Natural killer cell (primary cell): ENCODE measurements around the gene TRIP13. TPM values are rescaled to one million over a fixed set of nuclear protein-coding genes. Genes with fewer than 3 reads are reported as not detected.

Experiments used
- ATAC-seq, 3 donors: fragments of 150-1000 bp in 2 of 3; fragments of 200-7000 bp in 1 of 3; cut with Tn5 transposase; 1 replicate in 1 of 3; 2 replicates in 2 of 3; pipeline ENCODE4 v1.10.0; 2021; ENCODE audit warnings: mild to moderate bottlenecking in 2 of 3, moderate library complexity in 2 of 3
- DNase-seq, 2 donors: peaks; one replicate each; pipeline versions ENCODE4 v3.0.0 to v3.0.0-alpha.2; 2013 to 2021; ENCODE audit warnings: mixed read lengths in 1 of 2
- H3K27ac ChIP-seq: one replicate; pipeline ENCODE4 v1.5.1; 2013; ENCODE audit warnings: mild to moderate bottlenecking, low read length
- H3K27me3 ChIP-seq: one replicate; pipeline ENCODE4 v1.6.1; 2013; ENCODE audit warnings: low read length; ENCODE audit not compliant: control insufficient read depth, insufficient read depth
- H3K36me3 ChIP-seq: one replicate; pipeline ENCODE4 v1.6.1; 2013; ENCODE audit warnings: low read length; ENCODE audit not compliant: control insufficient read depth, insufficient read depth
- H3K4me1 ChIP-seq: one replicate; pipeline ENCODE4 v1.6.1; 2013; ENCODE audit warnings: low read length; ENCODE audit not compliant: control insufficient read depth, insufficient read depth
- H3K4me3 ChIP-seq: one replicate; pipeline ENCODE4 v1.5.1; 2013; ENCODE audit warnings: low read length
- H3K9me3 ChIP-seq: one replicate; pipeline ENCODE4 v1.6.1; 2013; ENCODE audit warnings: low read length; ENCODE audit not compliant: control insufficient read depth, insufficient read depth
- H3K27ac Mint-ChIP-seq, 2 donors: one replicate each; pipeline ENCODE4 v1.8.0; 2022; ENCODE audit warnings: mild to moderate bottlenecking in 2 of 2, mixed read lengths in 2 of 2, moderate library complexity in 1 of 2
- H3K27me3 Mint-ChIP-seq, 2 donors: one replicate each; pipeline ENCODE4 v1.8.0; 2022; ENCODE audit warnings: low read depth in 2 of 2, mixed read lengths in 2 of 2
- H3K36me3 Mint-ChIP-seq: one replicate; pipeline ENCODE4 v1.8.0; 2022; ENCODE audit warnings: mixed read lengths
- H3K4me1 Mint-ChIP-seq, 2 donors: one replicate each; pipeline ENCODE4 v1.8.0; 2022; ENCODE audit warnings: mixed read lengths in 2 of 2
- H3K4me3 Mint-ChIP-seq: one replicate; pipeline ENCODE4 v1.8.0; 2022; ENCODE audit warnings: mild to moderate bottlenecking, moderate library complexity, mixed read lengths
- H3K9me3 Mint-ChIP-seq, 2 donors: one replicate each; pipeline ENCODE4 v1.8.0; 2022; ENCODE audit warnings: mixed read lengths in 2 of 2
- CTCF ChIP-seq: fragments of 200-600 bp; IDR thresholded peaks from one replicate; pipeline ENCODE4 v1.8.0; 2022; ENCODE audit warnings: antibody characterized with exemption
- WGBS: methylation state at CpG from one replicate; pipeline ENCODE4 v1.1.7; 2013; ENCODE audit warnings: missing lambda C conversion rate; ENCODE audit not compliant: insufficient coverage; 5-methylcytosine and 5-hydroxymethylcytosine counted together
- intact Hi-C: fragments of 100-400 bp; cut with micrococcal nuclease; formaldehyde crosslinking; loops from one replicate; pipeline ENCODE4 v1.14.2; 2022
- total RNA-seq, 4 donors: library from RNA; stranded (reverse); fragments of 120-200 nt in 1 of 4; gene quantifications; one replicate each; pipeline versions ENCODE4 v1.2.3 to v1.2.4, GENCODE V29; 2013 to 2022

TRIP13 gene
- total RNA-seq, 3 donors from 2014 or later (not counting 1 experiment from before 2014, with no cell fraction given) = 0.45 to 0.57 (median 0.56) TPM

GRCh38 chr5:889075-889710, 3.5 kb upstream of the TRIP13 start:
- Mint-ChIP-seq H3K27ac (no peak overlapping the region), H3K27me3 (no peaks in the 10 kb centered on the region), H3K4me1 (peaks cover 8 to 17% of the 10 kb centered on the region in 2 donors), H3K4me3 (peak overlapping the region; percentile 31), H3K9me3 (no peaks in the 10 kb centered on the region), H3K36me3 (peaks cover 20% of the 10 kb centered on the region)
- 94% methylated on average over 12 of the region's 15 CpGs for WGBS
- H3K27me3 ChIP-seq = no peaks in the 10 kb centered on the region
- DNase-seq = no peak
- no peak for ATAC-seq
- H3K36me3 ChIP-seq = peaks cover 54% of the 10 kb centered on the region
- TF ChIP-seq CTCF = no peak
- intact Hi-C loops = no loop called here
- no peak overlapping the region for H3K27ac ChIP-seq
- no peak overlapping the region for H3K4me3 ChIP-seq
- no peaks in the 10 kb centered on the region for H3K9me3 ChIP-seq
- peaks cover 23% of the 10 kb centered on the region for H3K4me1 ChIP-seq

DNA sequence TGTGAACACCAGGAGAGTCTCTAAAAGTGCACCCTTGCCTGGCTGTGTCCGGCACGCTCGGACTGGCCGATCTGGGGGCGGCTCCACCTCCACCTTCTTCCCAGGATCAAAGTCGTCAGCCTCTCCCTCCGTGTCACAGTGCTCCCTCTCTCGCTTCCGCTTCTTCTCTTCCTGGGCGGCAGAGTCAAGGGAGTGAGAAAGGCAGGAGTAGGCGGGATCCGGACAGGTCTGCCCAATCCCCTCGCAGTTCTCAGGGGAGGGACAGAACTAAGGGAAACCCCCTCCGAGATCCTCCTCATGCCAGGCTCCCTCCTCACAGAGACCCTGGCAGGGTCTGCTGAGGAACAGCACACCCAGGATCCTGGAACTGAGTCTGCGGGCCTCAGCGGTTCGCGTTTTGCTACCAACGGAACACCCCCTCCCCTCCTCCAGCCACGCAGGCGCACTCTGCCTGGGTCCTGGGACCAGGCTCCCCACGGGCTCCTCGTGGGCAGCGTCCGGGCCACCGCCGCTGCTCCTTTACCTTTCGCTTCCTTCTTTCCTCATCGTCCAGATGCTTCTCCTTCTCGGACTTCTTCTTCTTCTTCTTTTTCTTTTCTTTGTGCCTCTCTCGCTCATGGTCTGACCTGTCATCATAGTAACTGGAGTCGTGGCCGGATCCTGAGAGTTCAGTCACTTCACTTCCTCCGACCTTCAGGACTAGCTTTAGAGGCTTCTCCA, 1.4 kb upstream of the TRIP13 start:
- intact Hi-C loops = no loop called here
- H3K27me3 Mint-ChIP-seq = no peaks in the 10 kb centered on the region
- ATAC-seq (no peak), DNase-seq (no peak)
- H3K27me3 ChIP-seq = no peaks in the 10 kb centered on the region
- H3K36me3 Mint-ChIP-seq = peaks cover 20% of the 10 kb centered on the region
- H3K27ac ChIP-seq = no peak overlapping the region
- no peaks in the 10 kb centered on the region for H3K9me3 ChIP-seq
- peak overlapping the region; percentile 63 to 76 for H3K27ac Mint-ChIP-seq
- no peaks in the 10 kb centered on the region for H3K9me3 Mint-ChIP-seq
- peaks cover 35% of the 10 kb centered on the region for H3K36me3 ChIP-seq
- 90% methylated on average over 34 of the region's 34 CpGs for WGBS
- H3K4me1 ChIP-seq = peaks cover 23% of the 10 kb centered on the region
- H3K4me1 Mint-ChIP-seq = peaks cover 8 to 16% of the 10 kb centered on the region in 2 donors
- H3K4me3 ChIP-seq = peak overlapping the region; percentile 72
- TF ChIP-seq CTCF = no peak
- peak overlapping the region; percentile 83 for H3K4me3 Mint-ChIP-seq

GRCh38 chr5:891837-892393, 769 bp upstream of the TRIP13 start:
- H3K9me3 Mint-ChIP-seq = no peaks in the 10 kb centered on the region
- no peaks in the 10 kb centered on the region for H3K27me3 ChIP-seq
- H3K27ac Mint-ChIP-seq = peak overlapping the region; percentile 63 to 76
- intact Hi-C loops = no loop called here
- H3K27me3 Mint-ChIP-seq = no peaks in the 10 kb centered on the region
- H3K36me3 Mint-ChIP-seq = peaks cover 20% of the 10 kb centered on the region
- ATAC-seq (peak in 1 of 3 donors; percentile 1), DNase-seq (peak in 1 of 2 donors; percentile 39)
- peak overlapping the region; percentile 51 for H3K27ac ChIP-seq
- peak overlapping the region; percentile 83 for H3K4me3 Mint-ChIP-seq
- peaks cover 8 to 16% of the 10 kb centered on the region in 2 donors for H3K4me1 Mint-ChIP-seq
- WGBS = 26% methylated on average over 22 of the region's 25 CpGs
- H3K9me3 ChIP-seq = no peaks in the 10 kb centered on the region
- TF ChIP-seq CTCF = no peak
- H3K4me1 ChIP-seq = peaks cover 23% of the 10 kb centered on the region
- peak overlapping the region; percentile 72 for H3K4me3 ChIP-seq
- peaks cover 29% of the 10 kb centered on the region for H3K36me3 ChIP-seq
